ENCODE results near the gene B4GALT5. TPM values are rescaled to one million over a fixed set of nuclear protein-coding genes. Genes with fewer than 3 reads are reported as not detected.

B4GALT5 gene
- polyA plus RNA-seq, 1 donor (not counting 4 experiments of a cell fraction or from before 2014, with no cell fraction given), result 23.5 TPM

- dilution Hi-C loops (cut with MboI; ENCODE audit: extremely low pct_ligation_motif_present, low sequenced_read_pairs), result no loop called here
- no peak for FAIRE-seq
These were observed 91.4 kb downstream of the B4GALT5 start for GRCh38 chr20:49622243-49622642.

GRCh38 chr20:49620364-49621240 is 93.1 kb downstream of the B4GALT5 start:
- no peak overlapping the region for H3K27ac ChIP-seq (ENCODE audit: control insufficient read depth, insufficient read depth, low read length)
- peaks cover 2% of the 10 kb centered on the region for H3K9me3 ChIP-seq (ENCODE audit: control insufficient read depth, low read depth, low read length)
- H4K20me1 ChIP-seq (ENCODE audit: control insufficient read depth, extremely low read depth, insufficient read depth, low read length), result no peaks in the 10 kb centered on the region
- no peaks in the 10 kb centered on the region for H3K79me2 ChIP-seq (ENCODE audit: control insufficient read depth, insufficient read depth, low read length)
- no peak for TF ChIP-seq CTCF (optimal IDR thresholded peaks at IDR 0.05 in 1 of 3, IDR thresholded peaks at IDR 0.05 in 1 of 3, conservative IDR thresholded peaks at IDR 0.05 in 1 of 3; ENCODE audit: extremely low read depth in 1 of 3, insufficient read depth in 2 of 3, low read length in 3 of 3)
- no peaks in the 10 kb centered on the region for H3K36me3 ChIP-seq (ENCODE audit: control insufficient read depth in 2 of 2, extremely low read depth in 1 of 2, insufficient read depth in 2 of 2, low read length in 2 of 2)
- no peaks in the 10 kb centered on the region for H3K4me1 ChIP-seq (ENCODE audit: control insufficient read depth, extremely low read depth, insufficient read depth, low read length)
- H3K9ac ChIP-seq (ENCODE audit: control insufficient read depth, extremely low read depth, insufficient read depth, low read length), result no peak overlapping the region
- DNase-seq (ENCODE audit: low read depth, low spot score), result no peak
- dilution Hi-C loops (cut with MboI; ENCODE audit: extremely low pct_ligation_motif_present, low sequenced_read_pairs), result no loop called here
- no peaks in the 10 kb centered on the region for H3K9me1 ChIP-seq (ENCODE audit: control insufficient read depth, extremely low read depth, insufficient read depth, low read length)
- no peak overlapping the region for H3K4me3 ChIP-seq (ENCODE audit: control insufficient read depth in 2 of 3, extremely low read depth in 1 of 3, insufficient read depth in 2 of 3, low read depth in 1 of 3, low read length in 3 of 3)
- H2AFZ ChIP-seq (ENCODE audit: control insufficient read depth, low read length), result no peak overlapping the region
- H3K4me2 ChIP-seq (ENCODE audit: control insufficient read depth, extremely low read depth, insufficient read depth, low read depth, low read length), result no peak overlapping the region
- FAIRE-seq, result no peak
- H3K27me3 ChIP-seq (ENCODE audit: control insufficient read depth, extremely low read depth, insufficient read depth, low read length), result peaks cover 5% of the 10 kb centered on the region

More at GRCh38 chr20:49622243-49622642, 91.4 kb downstream of the B4GALT5 start:
- Histone ChIP-seq H3K9ac (ENCODE audit: control insufficient read depth, extremely low read depth, insufficient read depth, low read length) (no peak overlapping the region), H3K9me3 (ENCODE audit: control insufficient read depth, low read depth, low read length) (peaks cover 2% of the 10 kb centered on the region), H3K27ac (ENCODE audit: control insufficient read depth, insufficient read depth, low read length) (no peak overlapping the region), H3K27me3 (ENCODE audit: control insufficient read depth, extremely low read depth, insufficient read depth, low read length) (peaks cover 10% of the 10 kb centered on the region), H3K36me3 (ENCODE audit: control insufficient read depth in 2 of 2, extremely low read depth in 1 of 2, insufficient read depth in 2 of 2, low read length in 2 of 2) (no peaks in the 10 kb centered on the region), H3K79me2 (ENCODE audit: control insufficient read depth, insufficient read depth, low read length) (no peaks in the 10 kb centered on the region), H3K4me2 (ENCODE audit: control insufficient read depth, extremely low read depth, insufficient read depth, low read depth, low read length) (no peak overlapping the region), H3K9me1 (ENCODE audit: control insufficient read depth, extremely low read depth, insufficient read depth, low read length) (no peaks in the 10 kb centered on the region), H2AFZ (ENCODE audit: control insufficient read depth, low read length) (no peak overlapping the region), H4K20me1 (ENCODE audit: control insufficient read depth, extremely low read depth, insufficient read depth, low read length) (no peaks in the 10 kb centered on the region), H3K4me3 (ENCODE audit: control insufficient read depth in 2 of 3, extremely low read depth in 1 of 3, insufficient read depth in 2 of 3, low read depth in 1 of 3, low read length in 3 of 3) (no peak overlapping the region), H3K4me1 (ENCODE audit: control insufficient read depth, extremely low read depth, insufficient read depth, low read length) (no peaks in the 10 kb centered on the region)
- no peak for DNase-seq (ENCODE audit: low read depth, low spot score)
- TF ChIP-seq EZH2 (IDR thresholded peaks at IDR 0.05; ENCODE audit: low read length), result no peak
- TF ChIP-seq CTCF (optimal IDR thresholded peaks at IDR 0.05 in 1 of 3, IDR thresholded peaks at IDR 0.05 in 1 of 3, conservative IDR thresholded peaks at IDR 0.05 in 1 of 3; ENCODE audit: extremely low read depth in 1 of 3, insufficient read depth in 2 of 3, low read length in 3 of 3), result no peak
